Loucy (cell line): ENCODE data around the gene PDE9A.

Source experiments
- H2AFZ ChIP-seq: fragments of 200-600 bp; sonication (generic); 2 replicates; pipeline ENCODE4 v1.6.0; 2016; ENCODE audit warnings: antibody characterized with exemption, mild to moderate bottlenecking, low read length, moderate library complexity
- H3F3A ChIP-seq: fragments of 200-600 bp; 2 replicates; pipeline ENCODE4 v1.6.0; 2016; ENCODE audit warnings: antibody characterized with exemption, low read depth, mild to moderate bottlenecking
- H3K27me3 ChIP-seq: fragments of 200-600 bp; sonication (generic); 2 replicates; pipeline ENCODE4 v1.6.1; 2014; ENCODE audit warnings: low read length, mild to moderate bottlenecking; ENCODE audit not compliant: insufficient read depth, poor library complexity, severe bottlenecking
- H3K36me3 ChIP-seq: fragments of 200-600 bp; sonication (generic); 2 replicates; pipeline ENCODE4 v1.6.1; 2016; ENCODE audit warnings: low read length; ENCODE audit not compliant: insufficient read depth
- H3K4me1 ChIP-seq: fragments of 200-600 bp; sonication (generic); 2 replicates; pipeline ENCODE4 v1.5.1; 2014; ENCODE audit warnings: low read length, mild to moderate bottlenecking; ENCODE audit not compliant: insufficient read depth, poor library complexity, severe bottlenecking
- H3K4me2 ChIP-seq: fragments of 200-600 bp; sonication (generic); 2 replicates; pipeline ENCODE4 v1.6.0; 2014; ENCODE audit warnings: antibody characterized with exemption, low read length, low read depth, mild to moderate bottlenecking; ENCODE audit not compliant: poor library complexity, severe bottlenecking
- H3K4me3 ChIP-seq: fragments of 200-600 bp; sonication (generic); 2 replicates; pipeline ENCODE4 v1.5.1; 2014; ENCODE audit warnings: low read length, mild to moderate bottlenecking, mixed read lengths; ENCODE audit not compliant: poor library complexity, severe bottlenecking
- H3K79me2 ChIP-seq: fragments of 200-600 bp; sonication (generic); 2 replicates; pipeline ENCODE4 v1.6.1; 2014; ENCODE audit warnings: low read length; ENCODE audit not compliant: insufficient read depth
- H3K9ac ChIP-seq: fragments of 200-600 bp; sonication (generic); 2 replicates; pipeline ENCODE4 v1.6.0; 2014; ENCODE audit warnings: mild to moderate bottlenecking, low read depth, low read length, moderate library complexity; ENCODE audit not compliant: poor library complexity, severe bottlenecking
- H3K9me2 ChIP-seq: fragments of 200-600 bp; sonication (generic); replicated peaks from 2 replicates; pipeline ENCODE4 v1.6.1; 2016; ENCODE audit warnings: low read depth, low read length, mixed read lengths
- H3K9me3 ChIP-seq: fragments of 200-600 bp; sonication (generic); 2 replicates; pipeline ENCODE4 v1.6.1; 2014; ENCODE audit warnings: mild to moderate bottlenecking, antibody characterized with exemption, low read length, low read depth; ENCODE audit not compliant: insufficient read depth
- H4K20me1 ChIP-seq: fragments of 200-600 bp; sonication (generic); 2 replicates; pipeline ENCODE4 v1.6.0; 2014; ENCODE audit warnings: antibody characterized with exemption, low read length, mild to moderate bottlenecking; ENCODE audit not compliant: insufficient read depth, poor library complexity, severe bottlenecking
- EZH2phosphoT487 ChIP-seq: fragments of 200-600 bp; IDR thresholded peaks from 2 replicates; pipeline ENCODE4 v1.6.1; 2018; ENCODE audit warnings: antibody characterized with exemption, mild to moderate bottlenecking, moderate library complexity, borderline replicate concordance
- TF ChIP-seq, protein P1 (sequence below): fragments of 200-600 bp; sonication (generic); conservative IDR thresholded peaks from 2 replicates; pipeline ENCODE4 v1.5.1; 2014; ENCODE audit warnings: mild to moderate bottlenecking, antibody characterized with exemption, low read length

Gene PDE9A

GRCh38 chr21:42760361-42760950 lies 107.0 kb downstream of the PDE9A start:
- no peaks in the 10 kb centered on the region for H3K9me3 ChIP-seq
- H3K4me3 ChIP-seq = no peak overlapping the region
- H3K79me2 ChIP-seq = no peaks in the 10 kb centered on the region
- no peaks in the 10 kb centered on the region for H3K9me2 ChIP-seq
- TF ChIP-seq EZH2phosphoT487 = no peak
- TF ChIP-seq, protein P1, sequence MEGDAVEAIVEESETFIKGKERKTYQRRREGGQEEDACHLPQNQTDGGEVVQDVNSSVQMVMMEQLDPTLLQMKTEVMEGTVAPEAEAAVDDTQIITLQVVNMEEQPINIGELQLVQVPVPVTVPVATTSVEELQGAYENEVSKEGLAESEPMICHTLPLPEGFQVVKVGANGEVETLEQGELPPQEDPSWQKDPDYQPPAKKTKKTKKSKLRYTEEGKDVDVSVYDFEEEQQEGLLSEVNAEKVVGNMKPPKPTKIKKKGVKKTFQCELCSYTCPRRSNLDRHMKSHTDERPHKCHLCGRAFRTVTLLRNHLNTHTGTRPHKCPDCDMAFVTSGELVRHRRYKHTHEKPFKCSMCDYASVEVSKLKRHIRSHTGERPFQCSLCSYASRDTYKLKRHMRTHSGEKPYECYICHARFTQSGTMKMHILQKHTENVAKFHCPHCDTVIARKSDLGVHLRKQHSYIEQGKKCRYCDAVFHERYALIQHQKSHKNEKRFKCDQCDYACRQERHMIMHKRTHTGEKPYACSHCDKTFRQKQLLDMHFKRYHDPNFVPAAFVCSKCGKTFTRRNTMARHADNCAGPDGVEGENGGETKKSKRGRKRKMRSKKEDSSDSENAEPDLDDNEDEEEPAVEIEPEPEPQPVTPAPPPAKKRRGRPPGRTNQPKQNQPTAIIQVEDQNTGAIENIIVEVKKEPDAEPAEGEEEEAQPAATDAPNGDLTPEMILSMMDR = no peak
- no peaks in the 10 kb centered on the region for H4K20me1 ChIP-seq
- no peaks in the 10 kb centered on the region; the same call in 1 of the 2 replicates for H3K36me3 ChIP-seq
- no peaks in the 10 kb centered on the region for H3K27me3 ChIP-seq
- H3F3A ChIP-seq = no peaks in the 10 kb centered on the region
- H2AFZ ChIP-seq = no peak overlapping the region
- H3K9ac ChIP-seq = no peak overlapping the region
- no peaks in the 10 kb centered on the region for H3K4me1 ChIP-seq
- H3K4me2 ChIP-seq = no peak overlapping the region

GRCh38 chr21:42760951-42761751 lies 107.7 kb downstream of the PDE9A start:
- H3K36me3 ChIP-seq = no peaks in the 10 kb centered on the region; the same call in 1 of the 2 replicates
- no peaks in the 10 kb centered on the region for H3K27me3 ChIP-seq
- no peaks in the 10 kb centered on the region for H3K9me3 ChIP-seq

DNA sequence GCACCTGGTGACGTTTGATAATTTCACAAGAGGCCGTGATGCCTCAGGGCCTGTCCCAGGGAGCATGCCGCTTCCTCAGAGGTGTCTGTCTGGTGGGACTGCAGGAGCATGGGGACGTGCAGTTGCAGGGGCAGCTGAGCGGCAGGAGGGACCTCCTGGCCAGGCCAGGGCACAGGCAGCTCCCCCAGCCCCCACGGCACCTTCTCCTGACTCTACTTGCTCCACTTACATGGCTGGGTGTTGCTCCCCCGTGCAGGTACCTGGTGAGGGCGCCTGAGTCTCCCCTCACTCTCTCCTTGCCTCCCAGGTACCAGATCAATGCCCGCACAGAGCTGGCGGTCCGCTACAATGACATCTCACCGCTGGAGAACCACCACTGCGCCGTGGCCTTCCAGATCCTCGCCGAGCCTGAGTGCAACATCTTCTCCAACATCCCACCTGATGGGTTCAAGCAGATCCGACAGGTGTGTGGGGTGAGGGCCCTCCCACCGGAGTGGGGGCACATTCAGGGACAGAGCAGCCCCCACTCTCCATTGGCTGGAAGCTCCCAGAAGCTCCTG lies 108.4 kb downstream of the PDE9A start:
- H3K27me3 ChIP-seq = no peaks in the 10 kb centered on the region
- H3K9me3 ChIP-seq = no peaks in the 10 kb centered on the region
- no peaks in the 10 kb centered on the region for H3K79me2 ChIP-seq
- H3K4me2 ChIP-seq = no peak overlapping the region
- no peaks in the 10 kb centered on the region for H3F3A ChIP-seq
- TF ChIP-seq EZH2phosphoT487 = no peak
- TF ChIP-seq, protein P1 = no peak
- H3K9ac ChIP-seq = no peak overlapping the region
- no peak overlapping the region for H2AFZ ChIP-seq
- no peaks in the 10 kb centered on the region; the same call in 1 of the 2 replicates for H3K36me3 ChIP-seq
- no peaks in the 10 kb centered on the region for H3K4me1 ChIP-seq
- no peaks in the 10 kb centered on the region for H3K9me2 ChIP-seq
- no peak overlapping the region for H3K4me3 ChIP-seq
- no peaks in the 10 kb centered on the region for H4K20me1 ChIP-seq

More at GRCh38 chr21:42760951-42761751, 107.7 kb downstream of the PDE9A start:
- H3K4me3 ChIP-seq = no peak overlapping the region
- no peak overlapping the region for H3K4me2 ChIP-seq
- H3K9me2 ChIP-seq = no peaks in the 10 kb centered on the region
- H3K9ac ChIP-seq = no peak overlapping the region
- H3K4me1 ChIP-seq = no peaks in the 10 kb centered on the region
- no peak overlapping the region for H2AFZ ChIP-seq
- no peaks in the 10 kb centered on the region for H3F3A ChIP-seq
- H3K79me2 ChIP-seq = no peaks in the 10 kb centered on the region
- TF ChIP-seq, protein P1 = no peak
- TF ChIP-seq EZH2phosphoT487 = no peak
- H4K20me1 ChIP-seq = no peaks in the 10 kb centered on the region
